ENCODE data around the gene PSMA8.

- no peak for TF ChIP-seq CHD4 (IDR thresholded peaks at IDR 0.05; ENCODE audit: borderline replicate concordance)
- no peak for TF ChIP-seq CTCF (IDR thresholded peaks at IDR 0.05)
- no peak for TF ChIP-seq EP300 (IDR thresholded peaks at IDR 0.05)
- no peak for TF ChIP-seq ZFP36 (IDR thresholded peaks at IDR 0.05; ENCODE audit: borderline replicate concordance, partially characterized antibody)
- TF ChIP-seq POLR2A (IDR thresholded peaks at IDR 0.05; ENCODE audit: low read length): no peak
- TF ChIP-seq MYC (IDR thresholded peaks at IDR 0.05; ENCODE audit: borderline replicate concordance, low read length): no peak
- no peak for TF ChIP-seq KDM1A (IDR thresholded peaks at IDR 0.05; ENCODE audit: low read depth)
- no peak for TF ChIP-seq CBX8 (IDR thresholded peaks at IDR 0.05)
- no peak for TF ChIP-seq RFX5 (IDR thresholded peaks at IDR 0.05)
- TF ChIP-seq ESRRA (IDR thresholded peaks at IDR 0.05; ENCODE audit: borderline replicate concordance, low read length): no peak
- TF ChIP-seq REST (IDR thresholded peaks at IDR 0.05): no peak
- no peak for TF ChIP-seq MAX (IDR thresholded peaks at IDR 0.05)
- TF ChIP-seq CEBPB (IDR thresholded peaks at IDR 0.05): no peak
- no peak for TF ChIP-seq USF2 (IDR thresholded peaks at IDR 0.05)
These were observed 42.5 kb downstream of the PSMA8 start for GRCh38 chr18:26176134-26176533.

All from A549 (cell line).